Neuronal stem cell (in vitro differentiated cells): ENCODE data around the gene SLC12A7.

Source experiments
- DNase-seq: peaks from one replicate; pipeline ENCODE4 v3.0.0-alpha.2; 2013; ENCODE audit warnings: low spot score
- H2AFZ ChIP-seq: one replicate; pipeline ENCODE4 v1.6.1; 2013; ENCODE audit warnings: mild to moderate bottlenecking, low read length, inconsistent platforms
- H2AK5ac ChIP-seq: 2 replicates; pipeline ENCODE4 v1.6.1; 2013; ENCODE audit warnings: low read depth, mild to moderate bottlenecking, inconsistent platforms, low read length, moderate library complexity, mixed read lengths
- H2BK120ac ChIP-seq: 2 replicates; pipeline ENCODE4 v1.6.1; 2013; ENCODE audit warnings: low read depth, mild to moderate bottlenecking, inconsistent platforms, low read length, moderate library complexity, mixed read lengths
- H2BK12ac ChIP-seq: one replicate; pipeline ENCODE4 v1.6.1; 2013; ENCODE audit warnings: low read length, inconsistent platforms
- H2BK15ac ChIP-seq: 2 replicates; pipeline ENCODE4 v1.6.1; 2013; ENCODE audit warnings: mild to moderate bottlenecking, low read length, inconsistent platforms, mixed read lengths
- H2BK5ac ChIP-seq: one replicate; pipeline ENCODE4 v1.6.1; 2013; ENCODE audit warnings: inconsistent platforms, mild to moderate bottlenecking, low read length, moderate library complexity
- H3K14ac ChIP-seq: one replicate; pipeline ENCODE4 v1.6.1; 2013; ENCODE audit warnings: low read length, inconsistent platforms
- H3K18ac ChIP-seq: 2 replicates; pipeline ENCODE4 v1.6.1; 2013; ENCODE audit warnings: low read length, inconsistent platforms
- H3K23ac ChIP-seq: 2 replicates; pipeline ENCODE4 v1.6.1; 2013; ENCODE audit warnings: low read depth, mild to moderate bottlenecking, mixed read lengths, low read length, inconsistent platforms; ENCODE audit not compliant: poor library complexity
- H3K27ac ChIP-seq: replicated peaks from 3 replicates; pipeline ENCODE4 v1.5.1; 2013; ENCODE audit warnings: low read length, inconsistent platforms
- H3K27me3 ChIP-seq, 3 experiments: 2 replicates each; pipeline ENCODE4 v1.6.1; 2013; ENCODE audit warnings: low read length in 3 of 3, mild to moderate bottlenecking in 2 of 3, inconsistent platforms in 1 of 3, low read depth in 1 of 3, mixed read lengths in 1 of 3, moderate library complexity in 1 of 3; ENCODE audit not compliant: control insufficient read depth in 3 of 3, insufficient read depth in 3 of 3
- H3K36me3 ChIP-seq, 2 donors: replicated peaks in 1 of 2; 2 replicates each; pipeline ENCODE4 v1.6.1; 2013; ENCODE audit warnings: low read length in 2 of 2; ENCODE audit not compliant: control insufficient read depth in 2 of 2, insufficient read depth in 2 of 2
- H3K4ac ChIP-seq: 2 replicates; pipeline ENCODE4 v1.6.1; 2013; ENCODE audit warnings: inconsistent platforms, mild to moderate bottlenecking, low read length, moderate library complexity
- H3K4me1 ChIP-seq, 2 donors: 1 replicate in 1 of 2; 2 replicates in 1 of 2; pipeline ENCODE4 v1.6.1; 2013; ENCODE audit warnings: low read length in 2 of 2, low read depth in 1 of 2; ENCODE audit not compliant: control insufficient read depth in 2 of 2, insufficient read depth in 1 of 2
- H3K4me2 ChIP-seq: one replicate; pipeline ENCODE4 v1.6.1; 2013; ENCODE audit warnings: mild to moderate bottlenecking, low read length, inconsistent platforms; ENCODE audit not compliant: insufficient read depth, poor library complexity, severe bottlenecking
- H3K4me3 ChIP-seq, 2 donors: 2 replicates each; pipeline ENCODE4 v1.5.1; 2013; ENCODE audit warnings: low read length in 2 of 2, mild to moderate bottlenecking in 2 of 2, inconsistent platforms in 1 of 2, moderate library complexity in 1 of 2
- H3K79me1 ChIP-seq: one replicate; pipeline ENCODE4 v1.6.1; 2013; ENCODE audit warnings: low read depth, mild to moderate bottlenecking, inconsistent platforms, low read length, moderate library complexity
- H3K9ac ChIP-seq: one replicate; pipeline ENCODE4 v1.6.1; 2013; ENCODE audit warnings: mild to moderate bottlenecking, low read depth, low read length, inconsistent platforms; ENCODE audit not compliant: poor library complexity
- H3K9me3 ChIP-seq, 2 donors: replicated peaks in 1 of 2; 2 replicates each; pipeline versions ENCODE3 to v1.6.1; 2013; ENCODE audit warnings: low read length in 2 of 2, mild to moderate bottlenecking in 2 of 2, inconsistent platforms in 1 of 2, low read depth in 1 of 2, mixed read lengths in 1 of 2, moderate library complexity in 1 of 2; ENCODE audit not compliant: control insufficient read depth in 2 of 2, insufficient read depth in 1 of 2
- H4K8ac ChIP-seq: one replicate; pipeline ENCODE4 v1.6.1; 2013; ENCODE audit warnings: low read depth, mild to moderate bottlenecking, inconsistent platforms, low read length, moderate library complexity
- H4K91ac ChIP-seq: one replicate; pipeline ENCODE4 v1.6.1; 2013; ENCODE audit warnings: low read length, low read depth, mild to moderate bottlenecking, inconsistent platforms; ENCODE audit not compliant: poor library complexity
- WGBS, 2 donors: extraction: QIAGEN DNeasy Blood & Tissue Kit; methylation state at CpG; one replicate each; pipeline ENCODE4 v1.1.7; 2013; ENCODE audit warnings: missing lambda C conversion rate in 2 of 2, mixed read lengths in 1 of 2; ENCODE audit not compliant: insufficient read length in 2 of 2, insufficient replicate concordance in 1 of 2; ENCODE audit errors: extremely low coverage in 2 of 2; 5-methylcytosine and 5-hydroxymethylcytosine counted together

Gene SLC12A7

GRCh38 chr5:1125030-1125357, 13.1 kb upstream of the SLC12A7 start:
- Histone ChIP-seq H3K4ac (no peak overlapping the region), H3K4me2 (no peak overlapping the region), H2AK5ac (no peak overlapping the region), H3K36me3 (no peaks in the 10 kb centered on the region), H3K27me3 (peaks cover 0 to 31% (median 0%) of the 10 kb centered on the region in 3 experiments), H2BK120ac (no peak overlapping the region), H3K18ac (no peak overlapping the region), H3K9me3 (peaks cover 0 to 8% of the 10 kb centered on the region in 2 donors), H2BK5ac (no peak overlapping the region), H4K91ac (no peak overlapping the region), H2BK15ac (no peak overlapping the region), H3K9ac (no peak overlapping the region), H3K27ac (no peak overlapping the region), H3K23ac (no peak overlapping the region), H3K4me1 (peaks cover 0 to 2% of the 10 kb centered on the region in 2 donors), H3K4me3 (no peak overlapping the region), H2BK12ac (no peak overlapping the region), H3K14ac (no peak overlapping the region), H2AFZ (no peak overlapping the region), H4K8ac (no peak overlapping the region), H3K79me1 (peaks cover 3% of the 10 kb centered on the region)
- 100% methylated on average over 1 of the region's 6 CpGs; no CpG with 5 or more reads in 1 of the 2 donors for WGBS, 2 donors
- no peak for DNase-seq

GRCh38 chr5:1124205-1125029, 12.6 kb upstream of the SLC12A7 start:
- no peak overlapping the region for H3K4me3 ChIP-seq
- DNase-seq, result no peak

GRCh38 chr5:1123418-1124147, 11.7 kb upstream of the SLC12A7 start:
- Histone ChIP-seq H3K36me3 (no peaks in the 10 kb centered on the region), H2BK12ac (no peak overlapping the region), H3K4ac (no peak overlapping the region), H2BK120ac (no peak overlapping the region), H2BK15ac (no peak overlapping the region), H3K9me3 (peaks cover 0 to 8% of the 10 kb centered on the region in 2 donors), H3K4me3 (no peak overlapping the region), H3K9ac (no peak overlapping the region), H2AFZ (no peak overlapping the region), H3K27ac (no peak overlapping the region), H3K4me2 (no peak overlapping the region), H4K91ac (no peak overlapping the region), H4K8ac (no peak overlapping the region), H3K14ac (no peak overlapping the region), H3K23ac (no peak overlapping the region), H3K4me1 (peaks cover 0 to 6% of the 10 kb centered on the region in 2 donors), H3K79me1 (peaks cover 3% of the 10 kb centered on the region), H2AK5ac (peak overlapping the region; percentile 62), H3K18ac (no peak overlapping the region), H3K27me3 (peaks cover 0 to 43% (median 0%) of the 10 kb centered on the region in 3 experiments), H2BK5ac (no peak overlapping the region)
- no peak for DNase-seq
- no CpG with 5 or more reads among the region's 20 CpGs for WGBS, 2 donors

More at GRCh38 chr5:1124205-1125029, 12.6 kb upstream of the SLC12A7 start:
- no peak overlapping the region for H2AFZ ChIP-seq
- H3K18ac ChIP-seq, result no peak overlapping the region
- no peak overlapping the region for H3K9ac ChIP-seq
- no peak overlapping the region for H2BK15ac ChIP-seq
- H2BK120ac ChIP-seq, result no peak overlapping the region
- no peak overlapping the region for H3K14ac ChIP-seq
- WGBS, 2 donors, result no CpG with 5 or more reads among the region's 27 CpGs
- no peak overlapping the region for H2AK5ac ChIP-seq
- H3K4me1 ChIP-seq, result peaks cover 0 to 2% of the 10 kb centered on the region in 2 donors
- no peak overlapping the region for H3K23ac ChIP-seq
- H4K8ac ChIP-seq, result no peak overlapping the region
- H3K79me1 ChIP-seq, result peaks cover 3% of the 10 kb centered on the region
- H2BK5ac ChIP-seq, result no peak overlapping the region
- no peak overlapping the region for H4K91ac ChIP-seq
- peaks cover 0 to 8% of the 10 kb centered on the region in 2 donors for H3K9me3 ChIP-seq
- H2BK12ac ChIP-seq, result no peak overlapping the region
- no peak overlapping the region for H3K4ac ChIP-seq
- H3K4me2 ChIP-seq, result no peak overlapping the region
- peaks cover 0 to 36% (median 0%) of the 10 kb centered on the region in 3 experiments for H3K27me3 ChIP-seq
- no peak overlapping the region for H3K27ac ChIP-seq
- no peaks in the 10 kb centered on the region for H3K36me3 ChIP-seq
